CD4-positive, alpha-beta T cell treated with Interleukin-1 beta for 1 hour (primary cell): ENCODE results near the gene RAB7B.

Source experiments
- DNase-seq, 2 donors: peaks; one replicate each; pipeline ENCODE4 v3.0.0-alpha.2; 2020 to 2022

The RAB7B gene

DNA sequence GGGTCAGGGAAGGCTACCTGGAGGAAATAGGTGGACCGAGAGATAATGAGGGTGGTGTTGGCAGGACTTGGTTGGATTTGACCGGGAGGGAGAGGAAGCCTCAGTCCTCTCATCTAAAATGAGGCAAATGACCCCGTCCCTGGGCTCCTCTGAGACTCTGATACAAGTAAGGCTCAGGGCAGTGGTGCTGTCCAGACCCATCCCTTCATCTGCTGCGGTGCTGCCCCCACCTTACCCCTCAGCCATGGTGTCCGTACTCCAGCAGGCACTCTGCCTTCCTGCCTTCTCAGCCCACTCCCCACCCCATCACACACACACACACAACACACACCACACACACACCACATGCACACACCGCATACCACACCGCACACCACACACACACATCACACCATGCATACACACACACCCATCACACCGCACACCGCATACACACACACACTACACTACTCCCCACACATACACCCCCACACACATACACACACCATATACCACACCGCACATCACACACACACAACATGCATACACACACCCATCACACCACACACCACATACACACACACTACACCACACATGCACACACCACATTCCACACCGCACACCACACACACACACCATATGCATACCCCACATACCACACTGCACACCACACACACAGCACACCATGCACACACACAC, 30.6 kb downstream of the RAB7B start:
- no peak for DNase-seq

DNA sequence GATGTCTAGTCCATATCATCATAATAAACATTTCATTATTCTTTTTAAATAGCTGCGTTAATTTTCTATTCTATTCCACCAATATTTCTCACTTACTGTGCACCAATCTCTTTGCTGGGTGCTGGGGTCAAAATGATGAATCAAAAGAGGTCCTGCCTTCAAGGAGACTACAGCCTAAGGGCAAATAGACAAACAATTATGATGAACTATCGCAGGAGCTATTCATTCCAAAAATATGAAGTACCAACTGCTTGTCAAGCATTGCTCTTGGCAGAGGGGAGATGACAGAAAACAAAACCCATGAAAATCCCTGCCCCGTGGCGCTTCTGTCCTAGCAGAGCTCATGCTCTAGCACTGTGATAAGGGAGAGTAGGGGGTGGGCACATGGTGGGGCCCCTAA, 31.1 kb downstream of the RAB7B start:
- DNase-seq = no peak

DNA sequence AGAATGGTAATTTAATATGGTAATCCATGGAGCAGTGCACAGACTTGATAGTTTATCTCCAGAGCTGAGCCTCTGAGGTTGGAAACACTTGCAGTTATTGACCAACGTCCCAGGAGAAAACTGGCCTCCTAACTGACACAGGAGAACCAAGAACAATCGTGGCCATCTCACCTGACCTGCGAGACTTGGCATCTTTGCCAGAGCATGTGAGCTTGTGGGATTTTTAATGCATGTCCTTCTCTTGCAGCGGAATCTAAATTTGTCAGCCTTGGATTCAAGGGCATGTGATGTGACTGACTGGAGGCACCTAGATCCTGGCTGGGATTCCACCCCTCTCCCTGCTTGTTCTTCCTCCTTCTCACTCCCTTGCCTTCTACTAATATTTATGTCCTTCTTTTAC, 32.1 kb downstream of the RAB7B start:
- DNase-seq = no peak

GRCh38 chr1:205970486-205970885, 32.7 kb downstream of the RAB7B start:
- no peak for DNase-seq

DNA sequence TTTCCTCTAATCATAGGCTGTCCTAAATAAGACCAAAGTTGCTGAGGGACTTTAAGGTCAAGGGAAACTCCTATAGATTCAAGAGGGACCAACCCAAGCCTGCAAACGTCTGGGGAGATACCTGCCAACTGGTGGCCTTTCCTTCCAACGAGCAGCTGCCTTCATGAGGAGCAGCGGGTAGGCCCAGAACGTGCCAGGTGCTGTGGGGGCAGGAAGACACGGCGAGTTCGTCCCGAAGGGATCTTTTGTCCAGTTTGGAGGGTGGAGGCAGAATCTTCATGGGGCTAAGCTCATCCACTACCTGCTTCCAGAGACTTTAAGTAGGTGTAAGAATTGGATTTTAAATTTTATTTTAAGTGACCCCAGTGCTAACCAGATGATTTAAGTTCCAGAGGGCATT, 34.0 kb downstream of the RAB7B start:
- no peak for DNase-seq

DNA sequence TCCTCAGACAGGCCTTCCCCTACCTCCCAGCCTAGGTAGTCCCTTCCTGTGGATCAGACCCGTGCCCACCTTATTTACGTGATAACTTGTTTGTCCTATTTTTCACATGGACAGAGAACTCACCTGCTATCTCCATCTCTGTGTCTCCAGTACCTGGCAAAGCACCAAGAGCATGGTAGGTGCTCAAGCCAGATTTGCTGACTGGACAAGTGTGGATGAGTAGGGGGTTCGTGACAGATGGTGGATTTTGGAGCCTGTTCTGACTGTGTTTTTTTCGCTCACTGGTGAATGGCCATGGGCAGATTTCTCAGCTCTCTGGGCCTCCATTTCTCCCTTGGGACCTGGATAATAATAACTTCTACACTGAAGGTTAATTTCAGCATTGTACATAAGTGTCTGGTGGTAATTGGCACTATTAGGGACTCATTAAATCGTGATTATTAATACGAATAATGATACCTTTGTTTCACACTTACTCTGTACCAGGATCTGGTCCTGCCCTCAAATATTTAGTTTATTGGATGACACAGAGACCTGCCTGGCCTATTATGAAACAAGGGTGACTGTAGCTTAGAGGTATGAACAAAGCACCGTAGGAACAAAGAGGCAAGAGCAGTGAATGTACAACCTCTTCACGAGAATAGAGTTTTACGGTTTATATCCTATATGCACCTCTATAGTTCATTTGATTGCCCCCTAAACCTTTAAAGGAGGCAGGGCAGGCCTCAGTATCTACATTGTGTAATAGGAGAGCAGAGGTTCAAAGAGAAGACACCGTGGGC, 35.5 kb downstream of the RAB7B start:
- no peak for DNase-seq

- DNase-seq = no peak
Observed at GRCh38 chr1:205965036-205965884, 37.9 kb downstream of the RAB7B start.

- peak in 1 of 2 donors; percentile 5 for DNase-seq
Observed at GRCh38 chr1:205963352-205964155, 39.6 kb downstream of the RAB7B start.

DNA sequence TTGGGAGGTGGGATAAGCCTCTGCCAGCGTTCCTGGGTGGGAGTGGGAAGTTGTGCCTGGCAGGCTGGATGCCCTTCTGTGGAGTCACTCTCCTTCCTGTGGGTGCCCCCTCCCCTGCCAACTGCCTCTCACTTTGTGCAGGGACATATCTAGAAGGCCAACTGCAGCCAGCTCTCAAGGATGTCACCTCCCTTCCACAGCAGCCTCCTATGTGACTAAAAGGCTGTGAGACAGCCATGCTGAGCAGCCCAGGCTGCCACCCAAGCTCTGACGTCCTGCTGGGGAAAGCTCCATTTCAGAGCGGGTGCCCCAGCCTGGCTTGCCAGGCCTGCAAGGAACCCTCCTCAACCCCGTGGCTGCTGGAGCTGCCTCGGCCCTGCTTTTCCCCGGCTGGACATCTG, 40.4 kb downstream of the RAB7B start:
- DNase-seq = no peak

DNA sequence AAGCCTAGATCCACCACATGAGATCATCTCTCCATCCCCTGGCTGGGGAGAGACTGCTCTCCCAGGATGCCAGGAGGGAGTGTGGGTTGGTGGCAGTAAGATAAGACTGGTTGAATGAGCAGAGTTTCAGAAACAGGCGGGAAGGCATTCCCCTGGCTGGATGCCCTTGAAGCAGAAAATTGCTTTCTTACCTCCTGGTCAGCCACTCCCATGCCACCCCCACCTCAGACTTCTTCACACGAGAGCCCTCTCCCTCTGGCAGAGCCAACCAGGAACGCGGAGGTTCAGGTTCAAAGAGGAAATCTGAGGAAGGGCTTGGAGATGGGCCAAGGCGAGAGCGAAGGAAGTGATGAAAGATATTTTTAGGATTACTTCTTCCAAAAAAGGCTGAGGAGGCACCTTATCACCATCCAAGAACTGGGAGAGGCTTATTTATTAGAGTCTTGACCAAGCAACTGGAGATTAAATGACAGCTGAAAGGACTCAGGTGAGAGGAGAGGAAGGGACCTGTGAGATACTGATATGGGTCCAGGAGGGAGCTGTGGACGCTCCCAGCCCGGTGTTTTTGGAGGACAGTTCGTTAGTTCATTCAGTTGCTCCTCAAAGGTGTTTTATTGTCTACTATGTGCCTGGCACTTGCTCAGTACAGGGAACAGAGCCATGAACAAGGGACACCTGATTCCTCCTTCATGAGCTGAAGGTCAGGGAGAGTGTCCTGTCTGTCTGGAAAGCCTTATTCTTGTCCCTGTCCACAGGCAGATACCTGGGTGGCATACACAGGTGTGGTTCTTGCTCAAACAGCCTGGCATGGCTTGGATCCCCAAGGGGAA, 41.0 kb downstream of the RAB7B start:
- no peak for DNase-seq

DNA sequence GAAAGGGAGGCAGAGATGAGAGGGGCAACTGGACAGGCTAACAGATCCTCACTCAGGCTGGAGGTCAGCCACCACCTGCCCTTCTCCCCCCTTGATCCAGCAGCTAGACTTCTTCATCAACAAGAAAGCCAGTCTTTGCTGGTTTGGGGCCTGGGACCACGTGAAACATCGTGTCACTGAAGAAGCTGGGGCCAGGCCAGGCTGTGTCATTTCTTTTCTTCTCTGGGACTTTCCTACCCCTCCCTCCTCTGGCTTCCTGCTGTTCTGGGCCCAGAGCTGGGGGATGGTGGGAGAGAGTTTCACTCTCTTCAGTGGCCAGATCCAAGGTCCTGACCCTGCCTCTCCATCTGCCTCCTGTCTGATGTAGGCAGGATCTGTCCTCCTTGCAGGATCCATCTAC, 41.8 kb downstream of the RAB7B start:
- DNase-seq = no peak

DNA sequence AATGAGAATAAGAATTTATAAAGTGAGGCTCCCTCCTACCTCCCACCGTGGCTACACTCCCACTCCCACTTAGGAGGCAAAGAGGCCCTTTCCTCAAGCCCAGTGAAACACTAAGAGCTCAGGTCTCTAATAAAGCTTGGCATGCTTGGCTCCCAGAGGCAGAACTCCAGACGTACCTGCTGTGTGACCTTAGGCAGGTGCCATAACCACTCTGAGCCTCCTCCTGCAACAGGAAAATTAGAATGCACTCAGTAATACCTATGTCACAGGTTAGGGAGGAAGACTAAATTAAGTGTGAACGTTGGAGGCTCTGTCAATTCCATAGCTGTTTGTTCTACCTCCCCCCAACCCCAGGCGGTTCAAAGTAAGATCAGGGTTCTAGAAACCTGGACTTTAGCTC, 43.4 kb downstream of the RAB7B start:
- DNase-seq = no peak

DNA sequence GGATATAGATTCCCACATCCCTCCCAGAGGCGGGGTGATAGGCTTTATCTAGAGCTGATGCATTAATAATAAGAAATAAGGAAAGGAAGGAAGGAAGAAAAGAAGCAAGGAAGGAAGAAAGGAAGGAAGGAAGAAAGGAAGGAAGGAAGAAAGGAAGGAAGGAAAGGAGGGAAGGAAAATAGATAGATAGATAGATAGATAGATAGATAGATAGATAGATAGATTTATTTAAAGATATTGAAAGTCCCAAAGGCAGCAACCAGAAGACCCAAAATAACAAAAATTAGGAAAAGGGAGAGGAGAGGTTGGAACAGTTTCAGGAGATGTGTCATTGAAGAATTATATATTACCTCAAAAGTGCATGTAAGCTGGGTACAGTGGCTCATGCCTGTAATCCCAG, 47.7 kb downstream of the RAB7B start:
- DNase-seq = no peak

- no peak for DNase-seq
Observed at GRCh38 chr1:205954819-205955404, 48.3 kb downstream of the RAB7B start.

- no peak for DNase-seq
Observed at GRCh38 chr1:205951746-205952145, 51.4 kb downstream of the RAB7B start.

DNA sequence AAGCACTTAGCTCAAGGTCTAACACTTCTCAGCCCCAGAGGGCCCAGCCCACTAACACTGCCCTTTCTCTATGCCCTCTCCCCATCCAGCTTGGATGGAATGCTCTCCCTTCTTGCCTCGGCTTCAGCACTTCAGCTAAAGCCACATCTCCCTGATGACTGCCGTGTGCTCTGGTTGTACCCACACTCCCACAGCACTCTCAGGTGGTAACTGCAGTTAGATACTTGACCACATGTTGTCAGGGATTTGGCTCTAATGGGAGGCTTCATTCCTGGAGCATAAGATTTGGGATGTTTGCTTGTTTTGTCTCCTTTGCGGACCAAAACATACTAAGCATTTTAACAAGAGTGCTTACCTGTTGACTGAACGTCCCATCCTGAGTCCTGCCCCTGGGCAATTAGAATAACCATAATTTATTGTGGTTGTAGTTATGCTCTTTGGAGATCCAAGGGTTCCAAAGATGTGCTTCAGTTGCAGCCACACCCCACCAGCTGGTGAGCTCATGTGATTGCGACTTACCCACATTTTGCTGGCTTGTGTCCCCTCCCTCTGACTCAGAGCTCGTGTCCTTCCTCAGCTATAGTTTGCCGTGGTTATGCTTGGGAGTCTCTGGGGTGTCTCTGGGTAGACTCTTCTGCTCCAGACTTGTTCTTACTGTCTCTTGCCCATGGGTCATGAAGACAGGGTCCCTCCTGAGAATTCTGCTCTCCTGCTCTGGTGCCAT, 52.2 kb downstream of the RAB7B start:
- DNase-seq = peak in 1 of 2 donors; percentile 20

DNA sequence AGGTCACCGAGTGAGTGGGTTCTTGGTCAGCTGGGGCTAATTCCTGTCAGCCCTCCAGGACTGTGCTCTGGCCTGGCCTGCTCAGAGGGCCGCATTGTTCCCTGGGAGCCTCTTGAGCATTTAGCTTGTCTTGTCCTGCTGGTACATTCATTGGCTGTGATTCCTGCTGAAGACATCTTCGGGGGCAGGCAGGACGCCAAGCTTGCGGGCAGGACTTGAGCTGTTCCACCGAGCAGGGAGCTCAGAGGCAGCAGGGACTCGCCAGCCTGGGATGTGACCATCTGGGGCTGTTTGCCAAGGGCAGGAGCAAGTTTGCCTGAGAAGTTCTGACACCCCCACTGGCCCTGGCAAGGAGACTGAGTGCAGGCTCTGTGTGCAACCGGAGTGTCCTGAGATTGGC, 52.9 kb downstream of the RAB7B start:
- no peak for DNase-seq

DNA sequence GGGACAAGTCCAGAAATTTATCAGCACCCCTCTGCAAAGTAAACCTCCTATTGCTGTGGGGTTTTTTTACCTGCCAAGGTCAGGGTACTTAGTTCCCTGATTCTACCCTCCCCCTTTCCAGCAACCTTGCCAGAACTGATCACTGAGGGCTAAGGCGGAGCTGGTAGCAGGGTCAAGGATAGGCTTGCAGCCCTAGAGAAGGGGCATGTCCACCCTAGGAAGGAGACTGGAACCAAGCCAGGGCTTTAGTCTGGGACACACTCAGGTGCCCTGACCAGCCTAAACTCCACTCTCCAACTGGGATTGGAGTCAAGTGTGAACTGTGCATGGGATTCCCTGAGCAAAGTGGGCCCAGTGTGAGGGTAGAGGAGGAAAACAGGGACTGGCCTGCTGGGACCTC, 53.4 kb downstream of the RAB7B start:
- DNase-seq = no peak

DNA sequence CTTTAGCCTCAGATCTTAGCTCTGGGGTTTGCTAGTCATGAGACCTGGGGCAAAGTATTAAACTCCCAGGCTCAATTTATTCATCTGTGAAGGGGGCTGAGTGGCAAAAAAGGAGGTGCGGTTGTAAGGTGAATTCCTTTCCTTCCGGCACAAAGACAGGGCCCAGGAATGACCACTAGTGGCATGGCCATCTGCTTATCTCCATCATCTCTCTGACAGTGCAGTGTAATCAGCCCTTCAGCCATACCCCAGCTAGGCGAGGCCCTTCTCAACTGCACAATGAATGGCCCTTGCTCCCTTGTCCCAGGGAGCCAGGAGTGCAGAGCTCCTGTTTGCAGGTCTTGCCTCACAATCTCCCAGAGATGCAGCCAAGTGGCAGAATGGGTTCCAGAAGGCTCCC, 54.3 kb downstream of the RAB7B start:
- no peak for DNase-seq

DNA sequence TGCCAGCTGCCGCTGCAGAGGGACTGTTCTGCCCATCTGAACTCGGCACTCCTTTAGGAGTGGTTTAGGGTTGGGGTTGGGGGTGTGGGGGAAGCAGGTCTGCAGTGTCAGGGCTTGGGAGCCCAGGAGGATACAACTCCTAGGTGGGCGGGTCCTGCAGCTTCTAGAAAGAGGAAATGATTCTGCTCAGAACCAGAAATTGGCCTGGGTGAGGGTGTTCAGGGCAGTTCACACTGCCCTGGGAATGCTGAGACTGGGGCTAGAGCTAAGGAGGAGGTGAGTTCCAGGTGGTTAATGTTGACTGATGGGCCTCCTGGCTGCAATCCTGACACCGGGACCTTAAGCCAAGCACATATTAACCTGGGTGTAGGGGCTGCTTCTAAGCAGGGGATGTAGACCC, 55.2 kb downstream of the RAB7B start:
- peak in 1 of 2 donors; percentile 6 for DNase-seq

DNA sequence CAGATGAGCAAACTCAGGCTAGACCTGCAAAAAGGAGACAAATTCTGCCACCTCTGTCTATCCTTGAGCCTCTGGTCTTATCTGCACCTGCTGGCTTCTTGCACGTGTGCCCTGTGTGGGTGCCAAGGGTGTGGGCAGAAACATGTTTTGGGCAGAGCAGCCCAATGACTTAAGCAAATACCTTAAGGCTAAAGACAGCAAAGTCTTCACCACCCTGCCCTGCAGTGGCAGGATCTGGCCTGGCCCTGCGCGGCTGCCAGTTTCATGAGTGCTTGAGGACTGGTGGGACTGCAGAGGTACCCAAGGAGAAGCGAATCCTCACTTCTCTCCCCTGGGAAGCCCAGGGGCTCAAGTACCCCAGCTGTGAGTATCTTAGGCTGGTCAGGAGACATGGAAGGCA, 56.2 kb downstream of the RAB7B start:
- DNase-seq = no peak
